H1 (cell line): ENCODE data around the gene TMEM182. TPM values are rescaled to one million over a fixed set of nuclear protein-coding genes. Genes with fewer than 3 reads are reported as not detected.

Experiments used
- CTCF ChIA-PET: fragments of 300-600 bp; sonication (Branson Sonifier 250); formaldehyde crosslinking; loops from one replicate; lab custom pipeline; 2021; ENCODE audit not compliant: partially characterized antibody; lab: Charles Lee
- POLR2A ChIA-PET: fragments of 300-600 bp; sonication (Branson Sonifier 250); formaldehyde crosslinking; loops from one replicate; lab custom pipeline; 2021; ENCODE audit warnings: inconsistent platforms; ENCODE audit not compliant: partially characterized antibody; lab: Charles Lee
- DNase-seq, 2 experiments: peaks; one replicate each; pipeline versions ENCODE4 v3.0.0 to v3.0.0-alpha.2; 2010 to 2022; ENCODE audit warnings: low spot score in 2 of 2, low read depth in 1 of 2, mixed read lengths in 1 of 2
- FAIRE-seq: peaks from 2 replicates; lab custom pipeline; 2011; peaks lifted over from hg19 to GRCh38; lab: Jason Lieb, UNC
- H2AFZ ChIP-seq: 2 replicates; pipeline ENCODE4 v1.8.1; 2012; ENCODE audit warnings: low read length, inconsistent platforms
- H2AK5ac ChIP-seq: 2 replicates; pipeline ENCODE4 v1.6.1; 2013; ENCODE audit warnings: low read depth, low read length
- H2BK120ac ChIP-seq: replicated peaks from 2 replicates; pipeline ENCODE3; 2013; ENCODE audit warnings: low read depth, low read length, inconsistent platforms
- H2BK12ac ChIP-seq: 2 replicates; pipeline ENCODE4 v1.6.1; 2013; ENCODE audit warnings: low read depth, low read length
- H2BK15ac ChIP-seq: 2 replicates; pipeline ENCODE4 v1.6.1; 2013; ENCODE audit warnings: low read length
- H2BK20ac ChIP-seq: 2 replicates; pipeline ENCODE4 v1.6.1; 2013; ENCODE audit warnings: low read length
- H2BK5ac ChIP-seq: 2 replicates; pipeline ENCODE4 v1.6.1; 2013; ENCODE audit warnings: low read depth, low read length
- H3K14ac ChIP-seq: 2 replicates; pipeline ENCODE4 v1.6.1; 2013; ENCODE audit warnings: inconsistent platforms; ENCODE audit not compliant: insufficient read length
- H3K18ac ChIP-seq: 2 replicates; pipeline ENCODE4 v1.6.1; 2013; ENCODE audit warnings: low read length; ENCODE audit errors: extremely low read depth
- H3K23ac ChIP-seq: 2 replicates; pipeline ENCODE4 v1.6.1; 2013; ENCODE audit warnings: inconsistent platforms; ENCODE audit not compliant: insufficient read length
- H3K23me2 ChIP-seq: 2 replicates; pipeline ENCODE4 v1.6.1; 2013; ENCODE audit warnings: low read depth, low read length
- H3K27ac ChIP-seq: 2 replicates; pipeline ENCODE4 v1.6.1; 2011; ENCODE audit warnings: low read depth, low read length, inconsistent platforms
- H3K27me3 ChIP-seq, 4 experiments: replicated peaks in 1 of 4; 1 replicate in 1 of 4; 2 replicates in 3 of 4; pipeline versions ENCODE4 v1.6.1 to v1.8.1; 2011 to 2013; ENCODE audit warnings: low read length in 3 of 4, mild to moderate bottlenecking in 3 of 4, inconsistent platforms in 2 of 4, mixed read lengths in 2 of 4, moderate library complexity in 1 of 4; ENCODE audit not compliant: control insufficient read depth in 3 of 4, insufficient read depth in 3 of 4; ENCODE audit errors: extremely low read depth in 1 of 4
- H3K36me3 ChIP-seq, 4 experiments: 2 replicates each; pipeline versions ENCODE4 v1.6.1 to v1.8.1; 2011 to 2013; ENCODE audit warnings: mild to moderate bottlenecking in 4 of 4, low read length in 3 of 4, moderate library complexity in 2 of 4, control low read depth in 1 of 4, inconsistent platforms in 1 of 4; ENCODE audit not compliant: insufficient read depth in 4 of 4, control insufficient read depth in 2 of 4
- H3K4ac ChIP-seq: replicated peaks from 2 replicates; pipeline ENCODE3; 2013; ENCODE audit warnings: low read length, low read depth, mixed read lengths, inconsistent platforms; ENCODE audit not compliant: insufficient read length
- H3K4me1 ChIP-seq, 4 experiments: replicated peaks in 1 of 4; 1 replicate in 1 of 4; 2 replicates in 3 of 4; pipeline versions ENCODE4 v1.6.1 to v1.8.1; 2011 to 2013; ENCODE audit warnings: low read length in 3 of 4, inconsistent platforms in 2 of 4, mixed read lengths in 1 of 4; ENCODE audit not compliant: insufficient read depth in 4 of 4, control insufficient read depth in 3 of 4
- H3K4me2 ChIP-seq, 2 experiments: 2 replicates each; pipeline versions ENCODE4 v1.6.1 to v1.8.1; 2011 to 2013; ENCODE audit warnings: low read depth in 2 of 2, low read length in 2 of 2, control low read depth in 1 of 2, inconsistent platforms in 1 of 2, mild to moderate bottlenecking in 1 of 2; ENCODE audit not compliant: insufficient read depth in 1 of 2
- H3K4me3 ChIP-seq, 4 experiments: fragments of 200-600, 300-600 bp in 1 of 4; sonication (generic), shearing (Covaris generic), sonication (Bioruptor Twin) in 1 of 4; 2 replicates each; pipeline versions ENCODE4 v1.5.1 to v1.8.1; 2011 to 2016; ENCODE audit warnings: low read length in 4 of 4, low read depth in 3 of 4, control low read depth in 2 of 4, inconsistent platforms in 2 of 4, mild to moderate bottlenecking in 2 of 4, mixed read lengths in 1 of 4, moderate library complexity in 1 of 4; ENCODE audit not compliant: insufficient read depth in 2 of 4; ENCODE audit errors: extremely low read depth in 1 of 4
- H3K56ac ChIP-seq: replicated peaks from 2 replicates; pipeline ENCODE3; 2013; ENCODE audit warnings: low read depth, mild to moderate bottlenecking, mixed read lengths, low read length, inconsistent platforms; ENCODE audit not compliant: insufficient read length
- H3K79me1 ChIP-seq: 2 replicates; pipeline ENCODE4 v1.6.1; 2013; ENCODE audit warnings: low read depth, low read length, control low read depth
- H3K79me2 ChIP-seq, 2 experiments: 2 replicates each; pipeline versions ENCODE4 v1.6.1 to v1.8.1; 2012 to 2013; ENCODE audit warnings: low read length in 2 of 2, mild to moderate bottlenecking in 2 of 2, inconsistent platforms in 1 of 2; ENCODE audit not compliant: insufficient read depth in 2 of 2, control insufficient read depth in 1 of 2
- H3K9ac ChIP-seq, 4 experiments: replicated peaks in 1 of 4; 1 replicate in 1 of 4; 2 replicates in 3 of 4; pipeline versions ENCODE4 v1.6.1 to v1.8.1; 2011 to 2013; ENCODE audit warnings: low read depth in 3 of 4, low read length in 3 of 4, control low read depth in 2 of 4, mild to moderate bottlenecking in 2 of 4, moderate library complexity in 2 of 4, inconsistent platforms in 1 of 4; ENCODE audit errors: extremely low read depth in 1 of 4
- H3K9me3 ChIP-seq, 2 experiments: 2 replicates each; pipeline versions ENCODE4 v1.6.1 to v1.8.1; 2012 to 2013; ENCODE audit warnings: mild to moderate bottlenecking in 2 of 2, moderate library complexity in 2 of 2, control low read depth in 1 of 2, inconsistent platforms in 1 of 2, low read depth in 1 of 2, low read length in 1 of 2, mixed read lengths in 1 of 2; ENCODE audit not compliant: insufficient read depth in 2 of 2
- H4K20me1 ChIP-seq, 2 experiments: replicated peaks in 1 of 2; 2 replicates each; pipeline versions ENCODE3 to v1.8.1; 2011 to 2013; ENCODE audit warnings: inconsistent platforms in 2 of 2, low read length in 2 of 2, mild to moderate bottlenecking in 1 of 2; ENCODE audit not compliant: insufficient read depth in 2 of 2, control insufficient read depth in 1 of 2
- H4K5ac ChIP-seq: 2 replicates; pipeline ENCODE4 v1.6.1; 2013; ENCODE audit warnings: low read length, low read depth, mixed read lengths, inconsistent platforms; ENCODE audit not compliant: insufficient read length
- H4K8ac ChIP-seq: 2 replicates; pipeline ENCODE4 v1.8.0; 2013; ENCODE audit warnings: mild to moderate bottlenecking, moderate library complexity, low read length, inconsistent platforms; ENCODE audit not compliant: insufficient read depth; ENCODE audit errors: extremely low read depth
- H4K91ac ChIP-seq: replicated peaks from 2 replicates; pipeline ENCODE3; 2013; ENCODE audit warnings: low read length, mixed read lengths, inconsistent platforms; ENCODE audit not compliant: insufficient read length
- CBX5 ChIP-seq: fragments of 300-800, 300-1000 bp; sonication (generic); IDR thresholded peaks from 2 replicates; pipeline ENCODE4 v1.7.1; 2016; ENCODE audit warnings: antibody characterized with exemption, low read length, low read depth
- PHF8 ChIP-seq: fragments of 200-600 bp; sonication (generic); conservative IDR thresholded peaks from 2 replicates; pipeline ENCODE4 v1.7.1; 2012; ENCODE audit warnings: low read depth, mild to moderate bottlenecking, inconsistent platforms, low read length, moderate library complexity
- RXRA ChIP-seq: IDR thresholded peaks from 2 replicates; pipeline ENCODE4 v1.6.1; 2011; ENCODE audit warnings: low read depth, mild to moderate bottlenecking, low read length, moderate library complexity; ENCODE audit not compliant: insufficient read depth
- WGBS, 2 experiments: shearing (Covaris generic) in 1 of 2; methylation state at CpG; one replicate each; pipeline versions ENCODE4 v1.1.6 to v1.1.7; 2013 to 2015; ENCODE audit warnings: low lambda C conversion rate in 2 of 2, mixed read lengths in 2 of 2, inconsistent platforms in 1 of 2, low coverage in 1 of 2, missing lambda C conversion rate in 1 of 2; ENCODE audit not compliant: insufficient replicate concordance in 2 of 2, insufficient coverage in 1 of 2, insufficient read length in 1 of 2; ENCODE audit errors: extremely low coverage in 1 of 2, missing lambda C conversion rate in 1 of 2; 5-methylcytosine and 5-hydroxymethylcytosine counted together
- polyA plus RNA-seq, 7 experiments: library from polyadenylated mRNA; depleted of rRNA in 3 of 7; stranded (reverse) in 5 of 7; unstranded in 2 of 7; fragments of >200 nt in 5 of 7; fragments of 200-250 nt in 2 of 7; gene quantifications; 1 replicate in 5 of 7; 2 replicates in 1 of 7; 4 replicates in 1 of 7; pipeline versions ENCODE4 v1.2.1 to v1.2.3, GENCODE V29; 2011 to 2013; ENCODE audit warnings: missing spikeins in 2 of 7, mixed read lengths in 2 of 7
- total RNA-seq: library from RNA; stranded (reverse); fragmentation: NEBNext Ultra II Directional; extraction: Animal tissue kit (Norgen Biotek cat#: 25700); gene quantifications from 2 replicates; pipeline ENCODE4 v1.2.1, GENCODE V29; 2021

TMEM182 gene
- total and polyA plus RNA-seq, 2 of the 8 experiments (the other 6 are each of a cell fraction or from before 2014, with no cell fraction given) = 3.1 to 4.3 TPM

DNA sequence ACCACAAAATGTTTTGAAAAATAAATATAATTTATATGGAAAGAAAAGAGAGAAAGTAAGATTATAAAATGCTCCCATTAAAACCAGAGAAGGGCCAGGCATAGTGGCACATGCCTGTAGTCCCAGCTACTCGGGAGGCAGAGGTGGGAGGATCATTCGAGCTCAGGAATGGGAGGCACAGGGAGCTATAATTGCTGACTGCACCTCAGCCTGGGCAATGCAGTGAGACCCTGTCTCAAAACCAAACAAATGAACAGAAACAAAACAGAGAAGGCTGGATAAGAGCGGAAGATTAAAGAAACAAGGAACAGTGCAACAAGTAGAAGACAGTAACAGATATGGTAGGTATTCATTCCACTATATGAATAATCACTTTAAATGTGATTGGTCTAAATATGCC, 18.6 kb upstream of the TMEM182 start:
- Histone ChIP-seq H3K36me3 (no peaks in the 10 kb centered on the region), H4K91ac (no peak overlapping the region), H3K79me1 (no peaks in the 10 kb centered on the region), H4K5ac (no peak overlapping the region), H2BK5ac (no peak overlapping the region), H3K14ac (no peak overlapping the region), H3K9me3 (no peaks in the 10 kb centered on the region), H4K8ac (no peak overlapping the region), H2AFZ (no peak overlapping the region), H3K4ac (no peak overlapping the region), H3K9ac (no peak overlapping the region), H2BK20ac (no peak overlapping the region), H2AK5ac (no peak overlapping the region), H3K4me2 (no peak overlapping the region), H3K23ac (no peak overlapping the region), H3K4me1 (no peaks in the 10 kb centered on the region), H3K27ac (no peak overlapping the region), H3K4me3 (no peak overlapping the region), H3K79me2 (no peaks in the 10 kb centered on the region), H2BK12ac (no peak overlapping the region), H2BK15ac (no peak overlapping the region), H3K27me3 (no peaks in the 10 kb centered on the region), H4K20me1 (no peaks in the 10 kb centered on the region), H3K56ac (no peak overlapping the region), H3K23me2 (no peaks in the 10 kb centered on the region), H3K18ac (no peak overlapping the region), H2BK120ac (no peak overlapping the region)
- ChIA-PET POLR2A (no interaction called here), CTCF (no interaction called here)
- no peak for FAIRE-seq
- DNase-seq = no peak
- TF ChIP-seq CBX5 (no peak), RXRA (no peak), PHF8 (no peak)
- 90% methylated on average over 3 of the region's 3 CpGs; no CpG with 5 or more reads in 1 of the 2 experiments for WGBS, 2 experiments
